OCI-LY7 (cell line): ENCODE results near the gene ANKRD44. TPM values are rescaled to one million over a fixed set of nuclear protein-coding genes. Genes with fewer than 3 reads are reported as not detected.

Source experiments
- BruUV-seq: library from RNA; stranded (reverse); fragments of 400-500 nt; replicated peaks from 2 replicates; lab custom pipeline; 2021; lab: Mats Ljungman, UMichigan
- CTCF ChIA-PET: fragments of 300-600 bp; sonication (Branson Sonifier 250); formaldehyde crosslinking; loops from one replicate; lab custom pipeline; 2022; ENCODE audit warnings: antibody characterized with exemption; ENCODE audit not compliant: unreplicated experiment; lab: Charles Lee
- POLR2A ChIA-PET: fragments of 300-600 bp; sonication (Branson Sonifier 250); formaldehyde crosslinking; loops from one replicate; lab custom pipeline; 2022; ENCODE audit warnings: antibody characterized with exemption; lab: Charles Lee
- DNase-seq: peaks from one replicate; pipeline ENCODE4 v3.0.0-alpha.2; 2015; ENCODE audit warnings: low spot score
- H2AFZ ChIP-seq: fragments of 200-600 bp; sonication (generic), shearing (Covaris generic); 2 replicates; pipeline ENCODE4 v1.6.1; 2014; ENCODE audit warnings: mild to moderate bottlenecking, antibody characterized with exemption, low read length, moderate library complexity
- H3K27ac ChIP-seq: fragments of 200-600 bp; sonication (generic); 2 replicates; pipeline ENCODE4 v1.5.1; 2014; ENCODE audit warnings: mixed run types, low read depth, mild to moderate bottlenecking, moderate library complexity, low read length, inconsistent platforms; ENCODE audit not compliant: poor library complexity, severe bottlenecking
- H3K36me3 ChIP-seq: fragments of 200-600 bp; sonication (generic); 2 replicates; pipeline ENCODE4 v1.6.1; 2014; ENCODE audit warnings: mild to moderate bottlenecking, antibody characterized with exemption, low read length, moderate library complexity, mixed read lengths; ENCODE audit not compliant: insufficient read depth
- H3K4me1 ChIP-seq: fragments of 200-600 bp; sonication (generic); 2 replicates; pipeline ENCODE4 v1.5.1; 2014; ENCODE audit warnings: mild to moderate bottlenecking, low read length; ENCODE audit not compliant: insufficient read depth, poor library complexity, severe bottlenecking
- H3K4me2 ChIP-seq: fragments of 200-600 bp; sonication (generic); 2 replicates; pipeline ENCODE4 v1.6.1; 2014; ENCODE audit warnings: mild to moderate bottlenecking, low read length
- H3K4me3 ChIP-seq: fragments of 200-600 bp; sonication (generic); 2 replicates; pipeline ENCODE4 v1.5.1; 2014; ENCODE audit warnings: mild to moderate bottlenecking, low read depth, low read length; ENCODE audit not compliant: poor library complexity, severe bottlenecking
- H3K79me2 ChIP-seq: fragments of 200-600 bp; sonication (generic); 2 replicates; pipeline ENCODE4 v1.6.1; 2016; ENCODE audit warnings: low read depth, mild to moderate bottlenecking, low read length, moderate library complexity, mixed read lengths; ENCODE audit not compliant: insufficient read depth
- H3K9me2 ChIP-seq: fragments of 200-600 bp; sonication (generic); 2 replicates; pipeline ENCODE4 v1.6.1; 2016; ENCODE audit warnings: mild to moderate bottlenecking, low read length, mixed read lengths; ENCODE audit not compliant: insufficient read depth
- H3K9me3 ChIP-seq: fragments of 200-600 bp; sonication (generic); 2 replicates; pipeline ENCODE4 v1.6.1; 2014; ENCODE audit warnings: mild to moderate bottlenecking, mixed run types, low read length, mixed read lengths
- H4K20me1 ChIP-seq: fragments of 200-600 bp; sonication (generic); 2 replicates; pipeline ENCODE4 v1.6.1; 2014; ENCODE audit warnings: mild to moderate bottlenecking, antibody characterized with exemption, low read length, moderate library complexity, mixed read lengths; ENCODE audit not compliant: insufficient read depth
- CTCF ChIP-seq: fragments of 200-600 bp; sonication (generic); conservative IDR thresholded peaks from 2 replicates; pipeline ENCODE4 v1.5.1; 2014; ENCODE audit warnings: mild to moderate bottlenecking, antibody characterized with exemption, low read length, moderate library complexity, mixed read lengths
- EZH2phosphoT487 ChIP-seq: fragments of 200-600 bp; sonication (generic); IDR thresholded peaks from 2 replicates; pipeline ENCODE4 v1.6.1; 2018; ENCODE audit warnings: low read depth, borderline replicate concordance, mild to moderate bottlenecking, mixed run types, antibody characterized with exemption, low read length, moderate library complexity, mixed read lengths
- intact Hi-C: fragments of 100-400 bp; cut with micrococcal nuclease; formaldehyde crosslinking; loops from one replicate; pipeline ENCODE4 v1.10.0; 2022; ENCODE audit not compliant: unreplicated experiment
- total RNA-seq, 2 experiments: library from RNA; depleted of rRNA in 1 of 2; stranded (reverse); fragments of >200 nt in 1 of 2; shearing (Covaris generic) in 1 of 2; gene quantifications; 2 replicates each; pipeline ENCODE4 v1.2.3, GENCODE V29; 2014 to 2022

Gene ANKRD44
- total RNA-seq, 2 experiments from 2014 or later = 69.4 to 73.7 TPM

- DNase-seq = no peak
- no TSS peak for BruUV-seq
- intact Hi-C loops = no loop called here
- Histone ChIP-seq H3K79me2 (peaks cover 100% of the 10 kb centered on the region), H4K20me1 (no peaks in the 10 kb centered on the region), H3K9me3 (no peaks in the 10 kb centered on the region), H3K27ac (no peak overlapping the region), H3K4me2 (no peak overlapping the region), H3K9me2 (no peaks in the 10 kb centered on the region), H3K4me3 (no peak overlapping the region), H3K4me1 (peaks cover 90% of the 10 kb centered on the region), H2AFZ (no peak overlapping the region), H3K36me3 (peaks cover 23% of the 10 kb centered on the region)
- TF ChIP-seq CTCF (no peak), EZH2phosphoT487 (no peak)
- CTCF ChIA-PET = no interaction called here
- POLR2A ChIA-PET = interaction anchor here (2.2 kb wide), 1 partner anchor 56 kb away, joined by 5 read pairs; no protein-coding TSS in a partner anchor
Measured at GRCh38 chr2:197300139-197300538, 10.4 kb downstream of the ANKRD44 start.

DNA sequence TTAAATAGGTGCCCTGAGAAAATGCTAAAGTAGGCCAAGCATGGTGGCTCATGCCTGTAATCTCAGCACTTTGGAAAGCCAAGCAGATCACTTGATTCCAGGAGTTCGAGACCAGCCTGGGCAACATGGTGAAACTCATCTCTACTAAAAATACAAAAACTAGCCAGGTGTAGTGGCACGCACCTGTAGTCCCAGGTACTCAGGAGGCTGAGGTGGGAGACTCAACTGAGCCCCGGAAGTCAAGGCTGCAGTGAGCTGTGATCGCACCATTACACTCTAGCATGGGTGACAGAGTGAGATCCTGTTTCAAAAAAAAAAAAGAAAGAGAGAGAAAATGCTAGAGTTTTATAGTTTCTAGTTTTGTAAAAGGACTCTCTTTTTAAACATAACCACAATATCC is 12.0 kb downstream of the ANKRD44 start:
- Histone ChIP-seq H3K9me3 (no peaks in the 10 kb centered on the region), H3K9me2 (no peaks in the 10 kb centered on the region), H4K20me1 (no peaks in the 10 kb centered on the region), H3K4me3 (peak overlapping the region; percentile 51), H3K4me2 (peak overlapping the region; percentile 93), H3K79me2 (peaks cover 100% of the 10 kb centered on the region), H3K27ac (peak overlapping the region; percentile 91), H3K4me1 (peaks cover 91% of the 10 kb centered on the region), H2AFZ (no peak overlapping the region), H3K36me3 (peaks cover 23% of the 10 kb centered on the region)
- ChIA-PET CTCF (no interaction called here), POLR2A (interaction anchor here (0.6 to 6.7 kb wide), 6 partner anchors 8 to 371 kb away, joined by 3 to 128 read pairs (median 4); partner anchors contain the start of gene ANKRD44)
- peak; percentile 54 for DNase-seq
- intact Hi-C loops = loop anchor here (10.0 kb wide), 1 partner anchor 1124 kb away; the partner anchor contains the start of gene STK17B
- no peak for TF ChIP-seq EZH2phosphoT487
- TF ChIP-seq CTCF = no peak
- BruUV-seq = no TSS peak

DNA sequence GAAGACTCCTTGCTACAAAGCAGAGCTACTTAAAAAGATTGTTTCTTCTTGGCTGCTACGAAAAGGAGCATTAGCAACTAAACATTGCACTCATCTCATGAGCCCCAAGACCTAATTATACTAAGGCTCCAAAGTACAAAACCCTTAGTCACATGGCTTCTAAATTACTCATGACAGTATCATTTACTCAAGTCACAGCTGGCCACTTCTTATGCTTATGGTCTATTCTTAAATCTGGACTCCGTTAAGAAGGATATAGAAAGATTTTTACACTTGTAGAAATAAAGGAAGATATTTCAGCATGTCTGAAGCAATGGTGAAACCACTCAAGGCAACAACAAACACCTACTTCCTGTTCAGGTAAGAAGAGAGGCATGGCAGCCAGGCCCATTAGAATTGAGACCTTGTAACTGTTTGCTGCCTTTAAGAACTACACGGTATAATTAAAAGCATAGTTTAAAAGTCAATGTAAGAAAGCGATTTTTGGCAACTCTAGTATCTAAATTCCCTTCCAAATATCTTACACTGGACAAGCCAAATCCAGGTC is 12.7 kb downstream of the ANKRD44 start:
- H3K4me1 ChIP-seq = peaks cover 91% of the 10 kb centered on the region
- DNase-seq = peak; percentile 43
- H3K9me2 ChIP-seq = no peaks in the 10 kb centered on the region
- peaks cover 100% of the 10 kb centered on the region for H3K79me2 ChIP-seq
- intact Hi-C loops = loop anchor here (1.0 to 10.0 kb wide), 3 partner anchors 9 to 1123 kb away; partner anchors contain the start of gene STK17B
- H3K4me3 ChIP-seq = peak overlapping the region; percentile 51
- TF ChIP-seq EZH2phosphoT487 (no peak), CTCF (no peak)
- POLR2A ChIA-PET = interaction anchor here (0.6 to 6.7 kb wide), 13 partner anchors 9 to 1064 kb away, joined by 3 to 128 read pairs (median 4); partner anchors contain the start of gene ANKRD44
- H3K9me3 ChIP-seq = no peaks in the 10 kb centered on the region
- BruUV-seq = no TSS peak
- H3K36me3 ChIP-seq = peaks cover 23% of the 10 kb centered on the region
- CTCF ChIA-PET = no interaction called here
- peak overlapping the region; percentile 91 for H3K27ac ChIP-seq
- H2AFZ ChIP-seq = no peak overlapping the region; the same call in 1 of the 2 replicates
- H4K20me1 ChIP-seq = no peaks in the 10 kb centered on the region
- peak overlapping the region; percentile 93 for H3K4me2 ChIP-seq
